Sigmoid colon (tissue), 7 donors: ENCODE measurements around the gene A3GALT2. TPM values are rescaled to one million over a fixed set of nuclear protein-coding genes. Genes with fewer than 3 reads are reported as not detected.

Experiments
- DNase-seq: peaks from one replicate; pipeline ENCODE4 v3.0.0-alpha.2; 2019
- H3K27ac ChIP-seq, 4 donors: fragments of 200-600 bp; sonication (generic); one replicate each; pipeline ENCODE4 v1.5.1; 2016 to 2019; ENCODE audit warnings: mild to moderate bottlenecking in 1 of 4
- H3K27me3 ChIP-seq, 3 donors: fragments of 200-600 bp; sonication (generic); one replicate each; pipeline ENCODE4 v1.5.1; 2019; ENCODE audit warnings: mild to moderate bottlenecking in 1 of 3
- H3K36me3 ChIP-seq, 4 donors: fragments of 200-600 bp; sonication (generic); one replicate each; pipeline ENCODE4 v1.5.1; 2016 to 2019
- H3K4me1 ChIP-seq, 4 donors: fragments of 200-600 bp; sonication (generic); one replicate each; pipeline ENCODE4 v1.5.1; 2017 to 2019
- H3K4me3 ChIP-seq, 4 donors: fragments of 200-600 bp; sonication (generic); one replicate each; pipeline ENCODE4 v1.5.1; 2017 to 2019; ENCODE audit warnings: mild to moderate bottlenecking in 2 of 4, moderate library complexity in 1 of 4
- H3K9me3 ChIP-seq, 4 donors: fragments of 200-600 bp in 3 of 4; sonication (generic) in 3 of 4; one replicate each; pipeline versions ENCODE4 v1.5.1 to v1.6.1; 2013 to 2019
- EP300 ChIP-seq, 4 donors: sonication (generic); formaldehyde crosslinking; IDR thresholded peaks; one replicate each; pipeline ENCODE4 v1.6.1; 2017; ENCODE audit warnings: antibody characterized with exemption in 4 of 4
- POLR2A ChIP-seq, 2 donors: fragments of 450-650 bp; IDR thresholded peaks; one replicate each; pipeline ENCODE4 v1.6.1; 2016; ENCODE audit warnings: antibody characterized with exemption in 2 of 2, mild to moderate bottlenecking in 2 of 2, moderate library complexity in 2 of 2
- POLR2AphosphoS5 ChIP-seq, 4 donors: sonication (generic); formaldehyde crosslinking; IDR thresholded peaks; one replicate each; pipeline ENCODE4 v1.6.1; 2017; ENCODE audit warnings: antibody characterized with exemption in 4 of 4
- WGBS, 2 donors: extraction: QIAGEN DNeasy Blood & Tissue Kit; methylation state at CpG; one replicate each; pipeline ENCODE4 v1.1.7; 2013; 5-methylcytosine and 5-hydroxymethylcytosine counted together
- intact Hi-C: fragments of 100-400 bp; cut with DNase I; formaldehyde crosslinking; loops from one replicate; pipeline ENCODE4 v1.15.1; 2023
- polyA plus RNA-seq, 3 donors: library from polyadenylated mRNA; stranded (reverse); fragments of 200-250 nt; gene quantifications; one replicate each; pipeline ENCODE4 v1.2.3, GENCODE V29; 2013
- total RNA-seq, 4 donors: library from RNA; depleted of rRNA; stranded (reverse); fragments of >200 nt; gene quantifications; one replicate each; pipeline ENCODE4 v1.1.0, GENCODE V29; 2016
- TF ChIP-seq, protein P1 (sequence below), 4 experiments: fragments of 450-650 bp in 3 of 4; fragments of 200-600 bp in 1 of 4; IDR thresholded peaks; one replicate each; pipeline ENCODE4 v1.5.1; 2016 to 2019; ENCODE audit warnings: antibody characterized with exemption in 4 of 4, mild to moderate bottlenecking in 3 of 4, moderate library complexity in 2 of 4
- donor health status: healthy with polysubstance abuse.
- donor health status: Bipolar disorder and iron deficiency.
- donor health status: healthy.

Gene A3GALT2
- total and polyA plus RNA-seq, 7 donors, result not detected

DNA sequence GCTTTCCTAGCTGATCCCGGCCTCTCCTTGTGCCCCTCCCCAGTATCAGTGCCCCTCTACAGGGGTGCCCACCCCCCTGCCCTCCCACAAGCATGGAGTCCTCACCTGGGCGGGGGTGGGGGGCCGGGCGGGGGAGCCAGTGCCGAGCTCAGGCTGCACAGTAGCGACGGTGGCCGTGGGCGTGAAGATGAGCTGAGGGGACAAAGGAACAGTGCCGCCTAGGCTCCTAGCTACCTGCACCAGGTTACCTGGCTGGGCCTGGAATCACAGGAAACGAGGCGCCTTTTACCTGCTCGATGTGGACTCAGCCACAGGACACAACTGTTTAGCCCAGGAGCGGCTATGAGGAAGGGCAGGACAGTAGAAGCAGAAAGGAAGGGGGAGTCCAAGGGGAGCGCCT lies 47.5 kb upstream of the A3GALT2 start:
- intact Hi-C loops, result loop anchor here (5.0 kb wide), 2 partner anchors 151 to 236 kb away; no protein-coding TSS in a partner anchor
- Histone ChIP-seq H3K4me1 (peaks cover 0 to 59% (median 53%) of the 10 kb centered on the region in 4 donors), H3K27me3 (no peaks in the 10 kb centered on the region), H3K4me3 (no peak overlapping the region), H3K27ac (peak overlapping the region in 2 of 4 donors; percentile 78 to 84), H3K9me3 (no peaks in the 10 kb centered on the region), H3K36me3 (peaks cover 0 to 31% (median 6%) of the 10 kb centered on the region in 4 donors)
- 89 to 92% methylated on average over 15 of the region's 15 CpGs for WGBS, 2 donors
- no peak for DNase-seq
- TF ChIP-seq POLR2A (IDR thresholded peaks at IDR 0.05) (no peak), EP300 (IDR thresholded peaks at IDR 0.05) (no peak), POLR2AphosphoS5 (IDR thresholded peaks at IDR 0.05) (no peak)
- TF ChIP-seq, protein P1, sequence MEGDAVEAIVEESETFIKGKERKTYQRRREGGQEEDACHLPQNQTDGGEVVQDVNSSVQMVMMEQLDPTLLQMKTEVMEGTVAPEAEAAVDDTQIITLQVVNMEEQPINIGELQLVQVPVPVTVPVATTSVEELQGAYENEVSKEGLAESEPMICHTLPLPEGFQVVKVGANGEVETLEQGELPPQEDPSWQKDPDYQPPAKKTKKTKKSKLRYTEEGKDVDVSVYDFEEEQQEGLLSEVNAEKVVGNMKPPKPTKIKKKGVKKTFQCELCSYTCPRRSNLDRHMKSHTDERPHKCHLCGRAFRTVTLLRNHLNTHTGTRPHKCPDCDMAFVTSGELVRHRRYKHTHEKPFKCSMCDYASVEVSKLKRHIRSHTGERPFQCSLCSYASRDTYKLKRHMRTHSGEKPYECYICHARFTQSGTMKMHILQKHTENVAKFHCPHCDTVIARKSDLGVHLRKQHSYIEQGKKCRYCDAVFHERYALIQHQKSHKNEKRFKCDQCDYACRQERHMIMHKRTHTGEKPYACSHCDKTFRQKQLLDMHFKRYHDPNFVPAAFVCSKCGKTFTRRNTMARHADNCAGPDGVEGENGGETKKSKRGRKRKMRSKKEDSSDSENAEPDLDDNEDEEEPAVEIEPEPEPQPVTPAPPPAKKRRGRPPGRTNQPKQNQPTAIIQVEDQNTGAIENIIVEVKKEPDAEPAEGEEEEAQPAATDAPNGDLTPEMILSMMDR (IDR thresholded peaks at IDR 0.05), result no peak

- WGBS, 2 donors, result 31 to 38% methylated on average over 23 of the region's 23 CpGs
Observed at GRCh38 chr1:33367485-33368405, 46.8 kb upstream of the A3GALT2 start.

GRCh38 chr1:33366762-33367484 lies 46.0 kb upstream of the A3GALT2 start:
- no peak overlapping the region for H3K4me3 ChIP-seq
- peak overlapping the region; percentile 59 to 84 (median 75) for H3K27ac ChIP-seq
- H3K36me3 ChIP-seq, result peaks cover 0 to 20% (median 4%) of the 10 kb centered on the region in 4 donors
- DNase-seq, result no peak
- H3K27me3 ChIP-seq, result no peaks in the 10 kb centered on the region
- TF ChIP-seq, protein P1 (IDR thresholded peaks at IDR 0.05), result no peak
- TF ChIP-seq EP300 (IDR thresholded peaks at IDR 0.05) (no peak), POLR2AphosphoS5 (IDR thresholded peaks at IDR 0.05) (no peak), POLR2A (IDR thresholded peaks at IDR 0.05) (no peak)
- H3K9me3 ChIP-seq, result no peaks in the 10 kb centered on the region
- intact Hi-C loops, result loop anchor here (1.0 to 5.0 kb wide), 4 partner anchors 72 to 235 kb away; no protein-coding TSS in a partner anchor
- 84 to 85% methylated on average over 14 of the region's 14 CpGs for WGBS, 2 donors
- peaks cover 0 to 68% (median 59%) of the 10 kb centered on the region in 4 donors for H3K4me1 ChIP-seq

More at GRCh38 chr1:33367485-33368405, 46.8 kb upstream of the A3GALT2 start:
- Histone ChIP-seq H3K4me1 (peaks cover 0 to 65% (median 57%) of the 10 kb centered on the region in 4 donors), H3K9me3 (no peaks in the 10 kb centered on the region), H3K4me3 (no peak overlapping the region), H3K27me3 (no peaks in the 10 kb centered on the region), H3K36me3 (peaks cover 0 to 29% (median 6%) of the 10 kb centered on the region in 4 donors), H3K27ac (peak overlapping the region; percentile 59 to 84 (median 75))
- peak; percentile 94 for DNase-seq
- intact Hi-C loops, result loop anchor here (1.0 to 5.0 kb wide), 4 partner anchors 72 to 235 kb away; no protein-coding TSS in a partner anchor
- TF ChIP-seq, protein P1 (IDR thresholded peaks at IDR 0.05), result peak; percentile 93 to 97 (median 95)
- TF ChIP-seq EP300 (IDR thresholded peaks at IDR 0.05) (no peak), POLR2AphosphoS5 (IDR thresholded peaks at IDR 0.05) (no peak)

- TF ChIP-seq POLR2AphosphoS5 (IDR thresholded peaks at IDR 0.05) (peak in 2 of 4 donors; percentile 18 to 19), EP300 (IDR thresholded peaks at IDR 0.05) (peak in 1 of 4 donors; percentile 18)
- TF ChIP-seq, protein P1 (IDR thresholded peaks at IDR 0.05), result no peak
Observed at GRCh38 chr1:33365560-33365997, 44.7 kb upstream of the A3GALT2 start.

More at GRCh38 chr1:33365560-33365997, 44.7 kb upstream of the A3GALT2 start:
- no peaks in the 10 kb centered on the region for H3K27me3 ChIP-seq
- H3K27ac ChIP-seq, result peak overlapping the region; percentile 64 to 84 (median 75)
- H3K36me3 ChIP-seq, result peaks cover 0 to 17% (median 0%) of the 10 kb centered on the region in 4 donors
- H3K4me1 ChIP-seq, result peaks cover 0 to 71% (median 58%) of the 10 kb centered on the region in 4 donors
- H3K4me3 ChIP-seq, result no peak overlapping the region
- H3K9me3 ChIP-seq, result no peaks in the 10 kb centered on the region
- intact Hi-C loops, result loop anchor here (5.0 kb wide), 2 partner anchors 148 to 233 kb away; no protein-coding TSS in a partner anchor
- no peak for DNase-seq
- WGBS, 2 donors, result 73 to 81% methylated on average over 9 of the region's 9 CpGs
